ENCODE results near the gene CNTN1. TPM values are rescaled to one million over a fixed set of nuclear protein-coding genes. Genes with fewer than 3 reads are reported as not detected.

CNTN1 gene
- polyA plus RNA-seq, 1 donor from 2014 or later, result 101 TPM

GRCh38 chr12:40727774-40728483 lies 35.7 kb downstream of the CNTN1 start:
- TF ChIP-seq EZH2 (IDR thresholded peaks at IDR 0.05; ENCODE audit: borderline replicate concordance, insufficient read depth, low read length, poor library complexity, severe bottlenecking), result no peak
- no peak for TF ChIP-seq POLR2AphosphoS5 (IDR thresholded peaks at IDR 0.05)
- TF ChIP-seq EP300 (conservative IDR thresholded peaks at IDR 0.05; ENCODE audit: poor library complexity, severe bottlenecking), result no peak
- no peak for TF ChIP-seq REST (IDR thresholded peaks at IDR 0.05; ENCODE audit: borderline replicate concordance)
- TF ChIP-seq TAF1 (IDR thresholded peaks at IDR 0.05; ENCODE audit: low read depth), result no peak
- no peak for TF ChIP-seq RAD21 (conservative IDR thresholded peaks at IDR 0.05)
- no peak overlapping the region for H3K4me2 ChIP-seq (ENCODE audit: low read length)
- H3K9ac ChIP-seq (ENCODE audit: low read length), result no peak overlapping the region
- H3K27me3 ChIP-seq (ENCODE audit: insufficient read depth, low read depth, low read length), result no peaks in the 10 kb centered on the region
- H3K9me2 ChIP-seq (ENCODE audit: insufficient read depth, low read length), result no peaks in the 10 kb centered on the region
- no peaks in the 10 kb centered on the region for H4K20me1 ChIP-seq (ENCODE audit: insufficient read depth)
- no peak overlapping the region for H3K27ac ChIP-seq (ENCODE audit: low read length)
- no peaks in the 10 kb centered on the region for H3K36me3 ChIP-seq (ENCODE audit: insufficient read depth, low read length)
- peaks cover 4% of the 10 kb centered on the region for H3F3A ChIP-seq (ENCODE audit: insufficient read depth, low read length, poor library complexity, severe bottlenecking)
- no peaks in the 10 kb centered on the region for H3K9me3 ChIP-seq (ENCODE audit: low read length)
- H3K79me2 ChIP-seq (replicated peaks; ENCODE audit: insufficient read depth, low read length), result no peaks in the 10 kb centered on the region
- no peak overlapping the region for H2AFZ ChIP-seq (ENCODE audit: low read depth, low read length)
- H3K4me3 ChIP-seq (ENCODE audit: low read length), result no peak overlapping the region

GRCh38 chr12:40730281-40730680 lies 38.0 kb downstream of the CNTN1 start:
- H3K9me2 ChIP-seq (ENCODE audit: insufficient read depth, low read length), result no peaks in the 10 kb centered on the region
- no peaks in the 10 kb centered on the region for H3K27me3 ChIP-seq (ENCODE audit: insufficient read depth, low read depth, low read length)
- no peaks in the 10 kb centered on the region for H3K79me2 ChIP-seq (replicated peaks; ENCODE audit: insufficient read depth, low read length)
- H3K36me3 ChIP-seq (ENCODE audit: insufficient read depth, low read length), result no peaks in the 10 kb centered on the region
- no peak overlapping the region for H3K9ac ChIP-seq (ENCODE audit: low read length)
- H3F3A ChIP-seq (ENCODE audit: insufficient read depth, low read length, poor library complexity, severe bottlenecking), result peaks cover 4% of the 10 kb centered on the region
- H2AFZ ChIP-seq (ENCODE audit: low read depth, low read length), result no peak overlapping the region
- no peaks in the 10 kb centered on the region for H4K20me1 ChIP-seq (ENCODE audit: insufficient read depth)
- TF ChIP-seq POLR2AphosphoS5 (IDR thresholded peaks at IDR 0.05), result no peak
- TF ChIP-seq SMC3 (conservative IDR thresholded peaks at IDR 0.05; ENCODE audit: poor library complexity), result no peak
- TF ChIP-seq MXI1 (conservative IDR thresholded peaks at IDR 0.05; ENCODE audit: poor library complexity, severe bottlenecking), result no peak
- no peak for TF ChIP-seq EP300 (conservative IDR thresholded peaks at IDR 0.05; ENCODE audit: poor library complexity, severe bottlenecking)
- TF ChIP-seq REST (IDR thresholded peaks at IDR 0.05; ENCODE audit: borderline replicate concordance), result no peak
- TF ChIP-seq TAF1 (IDR thresholded peaks at IDR 0.05; ENCODE audit: low read depth), result no peak
- no peak overlapping the region for H3K4me2 ChIP-seq (ENCODE audit: low read length)
- no peaks in the 10 kb centered on the region for H3K9me3 ChIP-seq (ENCODE audit: low read length)
- no peak overlapping the region for H3K27ac ChIP-seq (ENCODE audit: low read length)
- H3K4me3 ChIP-seq (ENCODE audit: low read length), result no peak overlapping the region

Measured in neural cell (in vitro differentiated cells).